Epithelial cell of proximal tubule (primary cell): ENCODE measurements around the gene TANGO6. TPM values are rescaled to one million over a fixed set of nuclear protein-coding genes. Genes with fewer than 3 reads are reported as not detected.

Experiments used
- DNase-seq: peaks from one replicate; pipeline ENCODE4 v3.0.0-alpha.2; 2011; ENCODE audit warnings: low read depth
- H3K4me3 ChIP-seq: 2 replicates; pipeline ENCODE4 v1.5.1; 2011; ENCODE audit warnings: low read depth, mild to moderate bottlenecking, low read length
- CTCF ChIP-seq: conservative IDR thresholded peaks from 2 replicates; pipeline ENCODE4 v1.5.1; 2012; ENCODE audit warnings: low read depth, mild to moderate bottlenecking, low read length
- total RNA-seq: library from RNA; depleted of rRNA; stranded (reverse); fragments of >200 nt; gene quantifications from 2 replicates; pipeline ENCODE4 v1.2.3, GENCODE V29; 2015

The TANGO6 gene
- total RNA-seq, 1 donor from 2014 or later = 20.0 TPM

- TF ChIP-seq CTCF = no peak
- no peak overlapping the region for H3K4me3 ChIP-seq
- no peak for DNase-seq
Observed at GRCh38 chr16:68940816-68941215, 97.5 kb downstream of the TANGO6 start.

DNA sequence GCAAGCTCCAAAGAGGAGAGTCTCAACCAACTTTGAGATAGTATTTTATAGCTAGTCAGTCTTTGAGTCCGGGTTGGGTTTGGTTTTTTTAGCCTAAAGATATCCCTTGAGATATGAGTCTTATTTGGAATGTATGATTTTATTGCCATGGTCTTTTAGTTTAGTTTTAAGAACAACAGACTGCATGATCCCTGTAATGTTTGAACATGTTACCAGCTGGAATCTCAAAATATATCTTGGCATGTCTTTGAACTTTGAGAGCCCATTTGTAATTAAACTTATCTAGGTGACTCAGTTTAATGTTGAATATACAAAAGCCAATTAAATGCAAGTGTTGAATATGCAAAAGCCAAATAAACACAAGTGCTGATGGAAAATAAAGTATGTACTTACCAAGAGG is 100.6 kb downstream of the TANGO6 start:
- no peak for DNase-seq
- no peak for TF ChIP-seq CTCF
- no peak overlapping the region for H3K4me3 ChIP-seq

DNA sequence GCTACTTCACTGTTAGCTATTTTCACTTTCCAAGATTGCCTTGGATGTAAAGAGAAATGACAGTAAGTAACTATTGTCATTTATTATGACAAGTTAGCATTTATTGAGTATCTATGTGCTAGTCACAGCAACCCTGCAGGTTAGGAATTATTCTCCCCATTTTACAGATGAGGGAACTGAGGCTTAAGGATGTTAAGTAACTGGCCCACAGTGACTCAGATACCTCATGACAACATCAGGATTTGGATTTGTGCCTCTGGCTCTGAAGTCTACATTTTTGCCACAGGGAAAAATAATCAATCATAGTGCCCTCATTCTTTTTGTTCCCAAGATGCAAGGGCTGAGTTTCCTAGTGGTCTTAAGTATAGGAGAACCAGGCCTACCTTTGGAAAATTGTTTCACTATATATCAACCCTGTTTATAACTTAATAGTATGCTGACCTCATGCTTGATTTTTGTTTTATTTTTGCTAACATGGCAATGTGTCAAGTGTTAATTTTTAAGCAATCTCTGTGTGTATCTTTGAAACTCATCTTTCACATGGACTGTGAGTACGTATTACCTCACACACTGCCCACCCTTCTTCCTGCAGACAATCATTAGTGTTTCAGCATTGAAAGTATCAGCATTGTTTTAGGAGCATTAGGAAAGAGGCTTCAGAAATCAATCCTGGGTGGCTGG is 105.0 kb downstream of the TANGO6 start:
- H3K4me3 ChIP-seq = no peak overlapping the region
- peak; percentile 48 for DNase-seq

GRCh38 chr16:68951991-68952877 is 108.9 kb downstream of the TANGO6 start:
- DNase-seq = no peak
- no peak overlapping the region for H3K4me3 ChIP-seq
- no peak for TF ChIP-seq CTCF

More for the DNA sequence above, 105.0 kb downstream of the TANGO6 start:
- no peak for TF ChIP-seq CTCF

DNA sequence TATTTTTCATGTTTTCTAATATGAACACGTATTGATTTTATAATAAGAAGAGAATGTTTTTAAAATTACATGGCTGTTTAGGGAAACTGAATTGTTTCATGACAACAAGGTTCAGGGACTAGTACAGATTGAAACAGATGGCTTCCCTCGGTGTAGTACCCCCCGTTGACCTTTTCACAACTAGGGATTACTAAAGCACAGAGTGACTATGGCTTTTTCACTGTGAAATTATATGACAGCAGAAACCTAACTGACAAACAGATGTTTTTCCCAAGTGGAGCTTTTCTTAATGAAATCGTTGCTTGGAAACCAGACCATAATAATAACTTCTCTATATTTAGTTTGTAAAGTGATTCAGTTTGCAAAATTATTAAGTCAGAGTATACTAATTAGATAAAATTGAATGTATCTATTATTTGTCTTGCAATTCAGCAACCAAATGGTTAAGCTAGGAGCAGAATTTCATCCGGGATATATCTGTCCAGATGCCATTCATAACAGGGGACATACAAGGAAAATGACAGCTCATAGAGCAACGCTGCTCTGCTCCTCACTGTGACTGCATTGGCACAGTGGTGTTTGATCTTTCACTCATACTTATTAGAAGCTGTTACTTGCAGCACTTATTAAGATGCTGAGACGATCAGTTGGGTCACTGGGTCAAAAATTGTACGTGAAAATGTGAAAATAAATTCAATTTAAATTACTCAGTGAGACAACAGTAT is 111.7 kb downstream of the TANGO6 start:
- TF ChIP-seq CTCF = no peak
- no peak overlapping the region for H3K4me3 ChIP-seq

GRCh38 chr16:68960910-68961309 is 117.6 kb downstream of the TANGO6 start:
- no peak for TF ChIP-seq CTCF
- no peak overlapping the region for H3K4me3 ChIP-seq
- no peak for DNase-seq

More for the DNA sequence above, 111.7 kb downstream of the TANGO6 start:
- DNase-seq = no peak
